Lung (tissue), 12 donors: Measurements from ENCODE around the gene APOO. TPM values are rescaled to one million over a fixed set of nuclear protein-coding genes. Genes with fewer than 3 reads are reported as not detected.
"Not testable (repeated sequence)": the region's sequence is repeated elsewhere in the genome, so short reads cannot be mapped to it uniquely, and the experiment has no call there.

ENCODE experiments used
- ATAC-seq: fragments of 200-7000 bp; cut with Tn5 transposase; one replicate; pipeline ENCODE4 v1.9.1; 2020; ENCODE audit warnings: moderate number of reproducible peaks; ENCODE audit not compliant: insufficient read depth, low FRiP score
- DNase-seq, 3 donors: peaks; one replicate each; pipeline ENCODE4 v3.0.0-alpha.2; 2013 to 2017
- H3K27ac ChIP-seq, 2 donors: one replicate each; pipeline ENCODE4 v1.5.1; 2013; ENCODE audit warnings: mild to moderate bottlenecking in 2 of 2, moderate library complexity in 2 of 2, control low read depth in 1 of 2, inconsistent platforms in 1 of 2, low read depth in 1 of 2, low read length in 1 of 2
- H3K27me3 ChIP-seq, 3 donors: one replicate each; pipeline ENCODE4 v1.5.1; 2013; ENCODE audit warnings: low read length in 2 of 3; ENCODE audit not compliant: control insufficient read depth in 3 of 3, insufficient read depth in 3 of 3
- H3K36me3 ChIP-seq, 4 donors: one replicate each; pipeline ENCODE4 v1.5.1; 2013; ENCODE audit warnings: low read length in 4 of 4, mild to moderate bottlenecking in 1 of 4, moderate library complexity in 1 of 4; ENCODE audit not compliant: control insufficient read depth in 4 of 4, insufficient read depth in 4 of 4
- H3K4me1 ChIP-seq, 5 donors: one replicate each; pipeline ENCODE4 v1.5.1; 2013; ENCODE audit warnings: low read length in 5 of 5, mild to moderate bottlenecking in 2 of 5, moderate library complexity in 1 of 5; ENCODE audit not compliant: control insufficient read depth in 5 of 5, insufficient read depth in 5 of 5
- H3K4me3 ChIP-seq: one replicate; pipeline ENCODE4 v1.5.1; 2013; ENCODE audit warnings: mild to moderate bottlenecking, control low read depth, moderate library complexity
- H3K9ac ChIP-seq, 2 donors: one replicate each; pipeline ENCODE4 v1.5.1; 2013; ENCODE audit warnings: low read length in 2 of 2, control low read depth in 1 of 2; ENCODE audit not compliant: insufficient read depth in 1 of 2
- H3K9me3 ChIP-seq, 4 donors: one replicate each; pipeline ENCODE4 v1.5.1; 2013; ENCODE audit warnings: low read length in 3 of 4, mild to moderate bottlenecking in 1 of 4, moderate library complexity in 1 of 4; ENCODE audit not compliant: control insufficient read depth in 4 of 4, insufficient read depth in 3 of 4
- CTCF ChIP-seq: IDR thresholded peaks from 2 replicates; pipeline ENCODE4 v1.5.1; 2012; ENCODE audit warnings: mild to moderate bottlenecking; ENCODE audit errors: control extremely low read depth, extremely low read depth
- WGBS, 2 donors: extraction: QIAGEN DNeasy Blood & Tissue Kit; methylation state at CpG; one replicate each; pipeline ENCODE4 v1.1.7; 2013; 5-methylcytosine and 5-hydroxymethylcytosine counted together
- polyA plus RNA-seq, 2 donors: library from polyadenylated mRNA; stranded (reverse); fragments of 200-250 nt; gene quantifications; one replicate each; pipeline ENCODE4 v1.2.1, GENCODE V29; 2013
- total RNA-seq, 2 donors: library from RNA; depleted of rRNA in 1 of 2; stranded (reverse); fragments of >200 nt in 1 of 2; gene quantifications; one replicate each; pipeline ENCODE4 v1.2.1, GENCODE V29; 2014 to 2021
- donor health status: control.
- donor health status: control.
- donor health status: Bipolar disorder and iron deficiency.
- donor health status: healthy.
- donor health status: DM: yes; HTN: yes; CAD: no.

APOO gene
- total and polyA plus RNA-seq, 4 donors = 8.9 to 25.0 (median 22.6) TPM

- Histone ChIP-seq H3K4me3 (no peak overlapping the region), H3K27ac (no peak overlapping the region), H3K9ac (no peak overlapping the region), H3K27me3 (peaks cover 0 to 18% (median 6%) of the 10 kb centered on the region in 3 donors), H3K36me3 (no peaks in the 10 kb centered on the region), H3K4me1 (no peaks in the 10 kb centered on the region), H3K9me3 (no peaks in the 10 kb centered on the region)
- DNase-seq (no peak), ATAC-seq (no peak)
- 80 to 90% methylated on average over 5 of the region's 5 CpGs for WGBS, 2 donors
- no peak for TF ChIP-seq CTCF
These were observed 42.9 kb downstream of the APOO start for GRCh38 chrX:23864742-23865326.

GRCh38 chrX:23861952-23862351, 45.8 kb downstream of the APOO start:
- not testable (repeated sequence) for H3K9ac ChIP-seq, H3K36me3 ChIP-seq
- 64 to 96% methylated on average over 2 of the region's 2 CpGs for WGBS, 2 donors

GRCh38 chrX:23861215-23861896, 46.4 kb downstream of the APOO start:
- H3K9me3 ChIP-seq = no peaks in the 10 kb centered on the region
- DNase-seq (no peak), ATAC-seq (no peak)
- H3K9ac ChIP-seq = no peak overlapping the region
- H3K4me1 ChIP-seq = no peaks in the 10 kb centered on the region
- 64 to 84% methylated on average over 3 to 6 of the region's 6 CpGs for WGBS, 2 donors
- no peaks in the 10 kb centered on the region for H3K36me3 ChIP-seq
- no peak for TF ChIP-seq CTCF
- peaks cover 0 to 20% (median 11%) of the 10 kb centered on the region in 3 donors for H3K27me3 ChIP-seq
- no peak overlapping the region for H3K4me3 ChIP-seq
- no peak overlapping the region for H3K27ac ChIP-seq

More at GRCh38 chrX:23861952-23862351, 45.8 kb downstream of the APOO start:
- not testable (repeated sequence) for H3K9me3 ChIP-seq, ATAC-seq, DNase-seq, H3K4me3 ChIP-seq, H3K4me1 ChIP-seq, H3K27ac ChIP-seq
- peaks cover 0 to 20% (median 11%) of the 10 kb centered on the region in 3 donors for H3K27me3 ChIP-seq

- not testable (repeated sequence) for DNase-seq, H3K9ac ChIP-seq, H3K4me1 ChIP-seq, H3K36me3 ChIP-seq, H3K27ac ChIP-seq, ATAC-seq, H3K4me3 ChIP-seq, H3K9me3 ChIP-seq
- WGBS, 2 donors = 70 to 85% methylated on average over 7 of the region's 7 CpGs
- peaks cover 0 to 18% (median 8%) of the 10 kb centered on the region in 3 donors for H3K27me3 ChIP-seq
These were observed 48.5 kb downstream of the APOO start for GRCh38 chrX:23859238-23859637.
